NCI-H1694 treated with DMSO at 0.1 percent for 48 hours (cell line): ENCODE measurements around the gene PRKCH.

ENCODE experiments used
- DNase-seq: peaks from one replicate; lab custom pipeline; 2025; lab: John Stamatoyannopoulos, UW

Gene PRKCH

DNA sequence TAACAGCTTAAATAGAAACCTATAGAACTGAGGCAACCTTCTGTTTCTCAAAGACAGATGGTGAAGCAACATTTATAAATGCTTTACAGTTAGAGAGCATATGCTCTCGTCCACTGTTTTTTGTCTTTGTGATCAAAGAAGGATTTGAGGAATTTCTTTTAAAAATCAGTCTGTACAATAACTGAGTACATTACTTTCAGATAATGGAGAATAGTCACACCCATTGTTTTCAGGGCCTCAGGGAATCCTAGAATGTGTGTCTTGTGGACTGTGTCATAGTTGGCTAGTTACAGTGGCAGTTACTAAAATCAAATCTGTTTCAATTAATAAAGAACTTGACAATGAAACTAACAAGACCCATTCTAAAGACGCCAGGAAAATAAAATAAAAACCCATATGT, 107.9 kb downstream of the PRKCH start:
- DNase-seq = peak; percentile 85

DNA sequence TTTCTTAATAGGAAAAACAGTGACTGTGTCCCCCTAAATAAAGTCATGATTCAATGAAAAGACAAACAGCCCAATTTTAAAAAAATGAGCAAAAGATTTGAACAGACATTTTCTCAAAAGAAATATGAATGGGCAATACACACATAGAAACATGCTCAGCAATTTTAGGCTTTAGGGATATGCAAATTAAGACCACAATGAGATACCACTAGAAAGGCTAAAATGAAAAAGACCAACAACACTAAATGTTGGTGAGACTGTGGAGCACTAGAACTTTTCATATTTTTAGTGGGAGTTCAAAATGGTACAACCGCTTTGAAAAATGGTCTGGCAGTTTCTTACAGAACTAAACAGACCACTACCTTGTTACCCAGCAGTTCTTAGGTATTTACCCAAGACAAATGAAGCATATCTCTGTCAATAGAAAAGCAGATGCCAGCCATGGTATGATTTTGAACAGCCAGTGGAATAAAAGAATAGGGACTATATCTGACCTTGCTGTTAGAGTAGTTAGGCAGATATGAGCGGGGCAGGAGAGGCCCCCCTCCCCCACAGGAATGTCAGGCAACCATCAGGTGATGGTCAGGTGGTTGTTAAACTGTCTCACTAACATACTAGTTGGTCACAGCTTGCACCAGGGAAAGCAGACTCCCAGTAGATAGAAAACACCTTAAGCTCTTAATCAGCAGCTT, 108.8 kb downstream of the PRKCH start:
- no peak for DNase-seq

DNA sequence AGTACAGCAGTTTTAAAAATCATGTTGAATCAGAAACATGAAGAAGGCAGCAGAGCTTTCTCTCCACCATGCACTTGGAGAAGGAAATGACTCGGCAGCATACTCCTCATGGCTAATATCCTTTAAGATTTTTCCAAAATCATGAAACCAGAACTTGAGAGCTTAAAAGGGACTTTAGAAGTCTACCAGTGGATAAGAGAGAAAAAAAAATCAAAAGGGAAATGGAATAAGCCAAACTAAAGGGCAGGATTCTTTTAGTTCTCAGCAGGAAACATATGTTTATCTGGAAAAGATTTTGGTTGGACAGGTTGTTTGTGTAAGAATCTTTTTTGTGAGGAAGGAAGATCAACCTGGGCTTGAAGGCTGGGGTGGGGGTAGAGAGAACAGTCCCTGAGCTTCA, 111.8 kb downstream of the PRKCH start:
- no peak for DNase-seq

DNA sequence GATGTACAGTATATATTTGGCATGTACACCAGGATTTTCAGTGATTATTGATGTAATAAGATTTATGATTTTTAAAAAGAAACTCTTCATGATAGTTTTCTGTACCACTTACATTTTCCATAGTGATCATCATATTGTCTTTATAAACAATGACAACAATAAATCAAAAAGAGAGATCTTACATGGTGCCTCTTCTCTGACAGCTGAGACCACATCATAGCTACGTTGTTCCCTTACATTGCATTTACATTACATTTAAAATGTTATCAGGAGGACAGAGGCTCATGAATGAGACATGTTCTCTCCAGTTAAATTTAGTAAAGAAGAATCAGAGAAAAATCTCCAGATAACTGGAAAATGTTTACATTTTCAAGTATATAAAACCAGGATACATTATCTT, 112.4 kb downstream of the PRKCH start:
- DNase-seq = no peak

DNA sequence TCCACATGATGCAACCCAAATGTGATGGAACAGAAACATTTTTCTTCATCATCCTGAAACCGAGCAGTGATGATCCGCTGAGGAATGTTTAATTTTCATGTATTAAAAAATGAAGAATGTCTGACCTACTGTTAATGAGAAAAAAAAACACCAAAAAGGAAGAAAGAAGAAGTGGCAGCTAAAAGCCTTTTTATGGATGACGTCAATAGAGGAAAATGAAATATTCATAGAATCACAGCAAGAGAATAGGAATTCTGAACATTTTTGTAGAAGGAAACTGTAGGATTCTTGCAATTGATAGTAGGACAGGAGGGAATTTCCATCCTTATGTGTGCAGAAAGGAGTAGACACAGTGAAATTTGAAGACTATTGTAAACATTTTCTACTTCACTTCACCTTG, 112.9 kb downstream of the PRKCH start:
- no peak for DNase-seq

DNA sequence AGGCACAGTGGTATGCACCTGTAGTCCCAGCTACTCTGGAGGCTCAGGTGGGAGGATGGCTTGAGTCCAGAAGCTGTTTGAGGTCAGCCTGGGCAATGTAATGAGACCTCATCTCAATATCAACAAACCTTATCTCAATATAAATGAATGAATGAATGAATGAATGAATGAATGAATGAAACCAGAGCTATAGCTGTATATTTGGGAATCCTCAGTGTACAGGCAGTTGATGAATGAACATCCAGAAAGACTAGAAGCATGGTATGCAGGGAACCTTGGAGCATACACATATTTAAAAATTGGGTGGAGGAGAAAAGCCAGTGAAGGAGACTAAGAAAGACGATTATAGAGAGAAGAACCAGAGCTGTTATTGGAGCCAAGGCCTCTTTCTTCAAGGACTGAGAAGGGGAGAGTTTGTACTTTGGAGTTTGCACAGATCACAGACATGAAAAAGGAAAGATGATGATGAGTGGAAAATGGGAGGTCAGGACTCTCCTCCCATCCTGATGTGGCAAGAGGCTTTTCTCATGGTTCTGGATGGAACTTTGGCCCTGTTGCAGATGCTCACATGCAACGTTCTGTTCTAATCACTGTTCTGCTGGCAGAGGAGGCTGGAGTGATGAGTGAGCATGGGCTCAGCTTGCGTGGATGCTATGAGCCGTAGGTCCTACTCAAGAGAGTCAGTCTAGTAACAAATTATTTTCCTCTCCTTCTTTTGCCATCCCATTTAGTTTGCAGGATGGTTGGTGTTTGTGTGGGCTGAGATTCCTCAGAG, 114.4 kb downstream of the PRKCH start:
- DNase-seq = no peak

DNA sequence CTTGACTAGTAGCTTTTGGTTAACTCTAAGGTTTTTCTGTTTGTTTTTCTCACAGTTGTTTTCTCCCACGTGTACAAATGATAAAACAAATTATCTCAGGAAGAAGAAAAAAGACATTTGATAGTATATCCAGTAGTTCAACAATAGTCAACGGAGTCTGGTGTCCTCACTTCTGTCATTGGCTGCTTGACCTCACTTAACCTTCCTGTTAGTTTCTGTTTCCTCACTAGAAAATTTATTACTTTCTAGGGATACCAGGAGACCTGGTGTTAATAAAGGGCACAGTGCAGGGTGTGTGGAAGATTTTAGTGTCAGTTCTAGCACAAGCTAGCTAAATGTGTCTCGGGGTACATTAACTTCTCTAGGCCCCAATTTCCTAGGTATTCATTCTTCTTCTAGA, 116.0 kb downstream of the PRKCH start:
- no peak for DNase-seq

DNA sequence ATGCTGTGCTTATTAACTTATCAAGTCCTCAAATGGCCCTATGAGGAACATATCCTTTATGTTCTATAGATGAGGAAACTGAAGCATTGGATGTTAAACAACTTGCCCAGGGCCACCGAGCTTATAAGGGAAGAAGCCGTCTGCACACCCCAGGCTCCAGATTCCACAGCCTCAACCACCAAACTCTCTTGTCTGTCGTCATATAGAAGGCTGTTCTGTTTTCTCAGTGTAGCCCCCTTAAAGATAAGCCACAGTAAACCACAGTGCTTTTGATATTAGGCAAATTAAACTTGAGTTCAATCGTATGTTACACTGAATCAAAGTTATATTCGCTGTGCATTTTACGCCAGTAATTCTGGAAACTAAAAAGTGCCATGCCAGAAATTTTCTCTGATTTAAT, 116.7 kb downstream of the PRKCH start:
- no peak for DNase-seq

DNA sequence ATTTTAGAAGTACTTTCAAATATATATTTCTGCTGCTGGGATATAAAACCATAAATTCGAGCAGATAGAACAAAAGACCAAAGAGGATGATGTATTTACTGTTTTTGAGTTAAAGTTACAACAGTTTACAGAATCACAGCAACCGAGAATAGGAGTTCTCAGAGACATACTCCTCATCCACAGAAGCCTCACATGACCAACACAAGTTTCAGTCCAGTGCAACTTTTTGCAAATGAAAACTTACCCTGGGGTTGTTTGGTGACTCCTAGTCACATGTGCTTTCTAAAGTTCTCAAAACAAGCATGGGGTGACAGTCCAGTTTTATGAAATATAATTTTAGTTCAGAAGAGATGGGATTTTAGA, 117.1 kb downstream of the PRKCH start:
- no peak for DNase-seq

DNA sequence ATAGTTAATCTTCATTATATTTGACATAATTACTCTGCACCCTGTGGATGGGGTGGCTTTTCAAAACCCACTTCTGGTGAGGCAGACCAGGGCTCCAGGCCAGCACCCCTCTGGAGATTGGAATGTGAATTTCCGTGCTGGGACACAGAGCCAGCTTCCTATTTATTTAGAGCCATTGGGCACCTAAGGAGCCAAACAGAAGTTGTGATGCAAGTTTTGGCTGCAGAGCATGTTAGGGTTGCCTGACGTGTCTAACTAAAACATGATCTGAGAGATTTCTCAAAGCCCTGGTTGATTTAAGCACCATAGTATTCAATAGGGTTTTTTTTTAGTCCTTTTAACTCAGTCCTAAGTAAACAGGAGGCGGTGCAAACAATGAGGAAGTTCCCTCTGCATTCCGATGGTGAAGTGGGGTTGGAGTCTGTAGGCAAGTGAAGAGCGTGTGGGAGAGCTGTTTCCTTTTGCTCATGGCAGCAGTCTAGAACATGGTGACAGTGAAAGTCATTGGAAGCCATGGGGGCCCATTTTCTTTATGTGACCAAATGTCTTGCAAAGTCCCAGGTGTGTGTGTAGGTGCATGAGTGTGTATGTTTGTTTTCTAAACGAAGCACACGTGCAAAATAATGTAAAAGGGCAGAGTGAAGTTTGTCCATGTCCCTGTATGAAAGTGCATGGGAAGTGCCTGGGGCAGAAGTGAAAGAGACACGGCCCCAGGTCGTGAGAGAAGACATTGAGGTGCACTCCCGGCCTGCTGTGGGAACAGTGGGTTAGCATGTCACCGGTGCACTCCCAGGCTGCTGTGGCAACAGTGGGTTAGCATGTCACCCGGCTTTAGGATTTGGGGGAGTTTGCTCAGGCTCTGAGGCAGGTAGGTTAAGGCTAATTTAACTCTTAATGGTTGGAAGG, 117.7 kb downstream of the PRKCH start:
- DNase-seq = no peak

DNA sequence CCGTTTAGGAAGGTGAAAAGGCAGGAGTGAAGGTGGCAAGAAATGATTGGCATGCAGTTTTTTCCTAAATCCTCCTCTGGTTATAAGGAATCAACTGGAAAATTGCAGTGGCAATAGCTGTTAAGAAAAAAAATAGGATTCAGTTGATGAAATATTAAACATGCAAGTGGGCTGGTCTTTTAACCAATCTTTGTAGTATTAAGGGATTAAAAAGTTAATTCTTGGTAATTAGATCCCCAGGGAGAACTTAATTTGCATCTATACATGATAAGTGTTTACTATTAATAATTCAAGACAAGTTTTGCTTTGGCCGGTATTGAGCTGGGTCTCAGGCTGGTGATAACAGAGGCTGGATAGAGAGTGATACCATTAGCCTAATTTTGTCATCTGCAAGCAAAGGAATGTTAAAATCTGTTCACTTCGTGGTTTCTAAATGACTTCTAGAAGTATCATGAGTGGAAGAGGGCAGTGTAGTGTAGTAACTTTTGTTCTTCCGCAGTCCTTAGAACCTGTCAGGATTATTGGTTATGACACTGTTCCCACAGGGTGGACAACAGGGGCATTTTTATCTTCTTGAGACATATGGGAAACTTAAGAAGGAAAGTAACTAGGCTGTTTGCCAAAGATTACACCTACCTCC, 118.5 kb downstream of the PRKCH start:
- DNase-seq = no peak

DNA sequence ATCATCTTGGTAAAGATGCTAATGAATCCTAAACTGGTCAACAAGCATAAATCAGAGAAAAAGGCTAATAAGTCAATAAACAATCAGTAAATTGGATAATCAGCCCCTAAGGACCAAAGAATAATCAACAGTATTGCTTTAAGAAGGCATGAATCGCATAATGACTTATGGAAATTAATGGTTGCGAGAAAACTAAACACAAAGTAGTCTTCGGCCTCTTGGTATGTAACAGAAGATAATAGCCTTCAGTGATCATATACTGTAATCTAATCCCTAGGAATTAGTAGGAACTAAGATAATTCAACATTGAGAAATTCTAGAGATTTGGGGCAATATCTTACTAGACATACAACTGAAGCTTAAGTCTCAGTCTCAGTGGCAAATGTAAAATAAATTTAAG, 122.1 kb downstream of the PRKCH start:
- DNase-seq = no peak

DNA sequence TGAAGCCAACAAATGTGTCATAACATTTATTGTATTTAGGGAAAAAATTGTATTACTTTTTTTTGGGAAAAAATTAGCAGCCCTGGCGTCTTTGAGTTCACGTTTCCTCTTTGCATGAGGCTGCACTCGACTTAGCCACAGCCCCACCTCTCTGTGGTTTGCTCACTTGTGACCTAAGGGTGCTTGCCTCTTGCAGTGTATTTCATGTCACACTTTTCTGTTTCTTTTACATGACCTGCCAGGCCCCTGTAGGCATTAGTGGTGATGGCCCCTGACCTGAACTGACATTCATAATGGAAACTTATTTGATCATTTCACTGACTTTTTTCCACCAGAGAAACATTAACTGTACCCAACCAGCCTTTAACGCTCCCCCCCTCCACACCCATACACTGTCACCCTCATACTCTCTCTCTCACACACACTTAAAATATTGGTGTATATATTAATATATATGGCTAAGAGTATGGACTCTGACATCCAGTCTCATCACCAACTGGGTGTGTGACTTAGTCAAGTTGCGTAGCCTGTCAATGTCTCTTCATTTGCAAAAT, 122.9 kb downstream of the PRKCH start:
- DNase-seq = no peak

DNA sequence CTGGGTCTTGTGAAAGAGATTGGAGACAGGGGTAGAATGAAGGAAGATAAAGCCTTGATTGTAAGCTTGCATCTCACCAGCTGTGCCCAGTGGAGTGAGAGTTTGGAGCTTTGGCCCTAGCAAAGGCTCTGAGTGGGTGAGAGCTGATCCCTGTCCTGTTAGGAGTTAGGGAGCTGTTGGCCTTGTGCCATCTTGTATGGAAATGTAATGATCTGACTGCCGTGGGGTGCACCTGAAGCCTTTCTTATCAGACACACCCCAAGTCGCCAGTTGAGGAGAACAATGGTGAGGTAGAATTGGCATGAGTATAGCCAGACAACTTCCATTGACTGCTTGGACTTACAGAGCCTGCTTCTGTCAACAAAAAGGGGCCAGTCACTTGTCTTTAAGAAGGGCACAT, 130.1 kb downstream of the PRKCH start:
- no peak for DNase-seq

DNA sequence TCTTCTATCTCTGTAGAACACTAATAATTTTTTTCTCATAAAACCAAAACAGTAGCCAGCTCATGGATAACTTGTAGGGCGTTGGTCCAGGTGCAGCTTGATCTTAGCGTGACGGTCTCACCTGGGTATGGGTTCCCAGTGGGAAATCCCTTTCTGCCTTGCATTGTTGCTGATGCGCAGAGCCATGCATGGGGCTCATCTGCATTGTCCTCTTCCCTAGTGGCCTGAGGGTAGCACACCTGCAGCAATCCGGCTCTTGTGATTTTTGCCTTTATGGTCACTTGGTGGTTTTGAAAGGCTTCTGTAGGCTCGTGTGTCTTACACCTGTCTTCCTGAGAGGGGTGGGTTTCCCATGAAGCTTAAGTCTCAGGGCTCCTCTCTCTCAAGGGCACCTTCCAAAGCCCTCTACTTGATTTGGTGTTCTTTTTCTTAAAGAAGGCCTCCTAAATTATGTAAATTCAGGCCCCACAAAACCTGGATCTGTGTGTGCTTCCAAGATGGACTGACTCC, 130.6 kb downstream of the PRKCH start:
- DNase-seq = no peak

DNA sequence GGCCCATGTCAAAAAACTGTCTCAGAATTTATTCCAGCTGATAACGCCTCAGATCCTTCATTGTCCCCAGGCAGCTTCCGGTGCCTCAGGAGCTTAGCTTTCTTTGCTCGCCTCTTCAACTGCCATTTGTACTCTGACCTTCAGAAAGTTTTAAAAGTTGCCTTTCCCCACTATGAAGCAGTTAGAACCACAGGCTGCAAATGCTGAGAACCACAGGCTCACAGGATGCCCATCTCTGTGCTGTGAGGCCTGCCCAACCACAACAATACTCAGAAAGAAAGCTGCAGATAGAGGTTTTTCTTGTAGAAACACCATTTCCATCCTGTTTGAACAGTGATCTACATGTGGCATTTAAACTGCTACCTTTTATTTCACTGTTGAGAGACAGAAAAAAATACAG, 131.1 kb downstream of the PRKCH start:
- DNase-seq = no peak

DNA sequence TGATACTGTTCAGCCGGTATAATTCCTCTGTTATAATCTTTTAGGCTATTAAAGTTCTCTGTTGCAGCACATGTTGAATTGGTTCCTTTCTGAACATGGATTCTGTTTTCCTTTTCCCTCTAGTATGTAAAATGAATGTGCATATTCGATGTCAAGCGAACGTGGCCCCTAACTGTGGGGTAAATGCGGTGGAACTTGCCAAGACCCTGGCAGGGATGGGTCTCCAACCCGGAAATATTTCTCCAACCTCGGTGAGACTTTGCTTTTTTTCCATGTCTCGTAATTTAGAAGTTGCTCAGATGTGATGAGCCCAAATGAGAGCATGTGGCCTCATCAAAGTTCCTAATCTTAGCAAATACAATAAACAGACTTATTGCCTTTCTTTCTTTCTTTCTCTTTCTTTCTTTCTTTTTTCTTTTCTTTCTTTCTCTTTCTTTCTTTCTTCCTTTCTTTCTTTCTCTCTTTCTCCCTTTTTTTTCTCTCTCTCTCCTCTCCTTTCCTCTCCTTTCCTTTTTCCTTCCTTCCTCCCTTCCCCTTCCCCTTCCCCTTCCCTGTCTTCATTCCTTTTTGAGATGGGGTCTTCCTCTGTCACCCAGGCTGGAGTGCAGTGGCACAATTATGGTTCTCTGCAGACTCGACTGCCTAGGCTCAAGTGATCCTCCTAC, 131.9 kb downstream of the PRKCH start:
- DNase-seq = no peak

DNA sequence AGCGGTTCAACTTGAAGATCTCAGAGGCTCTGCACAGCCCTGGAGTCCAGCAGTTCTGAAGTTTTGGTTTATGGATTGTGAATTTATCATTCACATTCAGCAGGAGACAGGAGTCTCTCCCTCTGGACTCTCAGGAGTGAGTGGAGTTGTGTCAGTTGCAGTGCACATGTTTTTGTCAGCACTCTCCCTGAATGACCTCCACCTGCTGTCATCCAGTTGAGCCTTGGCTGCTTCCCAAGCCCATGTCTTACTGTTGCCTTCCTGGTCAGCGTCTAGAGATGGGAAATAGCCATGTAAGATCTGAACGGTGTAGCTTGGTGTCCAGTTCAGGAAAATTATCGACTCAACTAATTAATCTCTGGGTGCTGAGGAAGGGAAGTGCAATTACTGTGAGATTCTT, 133.2 kb downstream of the PRKCH start:
- peak; percentile 14 for DNase-seq

DNA sequence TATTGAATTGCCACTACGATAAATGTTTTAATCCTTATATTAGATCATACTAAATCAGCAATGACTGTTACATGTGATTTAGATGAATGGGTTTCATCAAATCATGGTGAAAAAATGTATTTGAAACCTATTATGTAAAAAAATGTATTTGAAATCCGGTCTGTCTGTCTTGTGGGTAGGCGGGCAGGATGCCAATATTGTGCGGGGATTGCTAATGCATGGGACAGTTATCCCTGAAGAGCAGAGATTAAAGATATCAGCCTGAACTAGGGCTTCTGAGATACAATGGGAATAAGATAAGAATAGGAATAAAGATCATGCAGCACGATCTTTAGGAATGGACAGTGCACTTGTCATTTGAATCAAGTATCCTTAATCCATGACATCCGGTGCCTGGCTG, 134.0 kb downstream of the PRKCH start:
- no peak for DNase-seq

DNA sequence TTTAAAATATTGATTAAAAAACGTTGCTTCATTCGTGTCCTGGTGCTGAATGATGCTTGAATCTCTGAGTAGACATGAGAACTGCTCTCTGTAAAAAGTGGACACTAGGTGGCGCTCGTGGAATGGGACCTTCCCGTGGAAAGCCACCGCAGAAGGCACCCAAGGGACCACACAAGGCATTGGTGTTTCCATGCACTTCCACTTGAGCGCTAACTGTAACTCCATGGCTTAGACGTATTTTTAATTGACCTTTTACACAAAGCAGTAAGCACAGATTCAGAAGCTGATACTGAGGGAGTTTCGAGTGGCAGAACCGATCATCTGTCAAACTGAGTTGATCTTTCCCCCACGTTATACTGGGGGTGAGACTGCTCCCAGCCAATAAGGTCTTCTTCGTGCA, 135.3 kb downstream of the PRKCH start:
- peak; percentile 74 for DNase-seq

DNA sequence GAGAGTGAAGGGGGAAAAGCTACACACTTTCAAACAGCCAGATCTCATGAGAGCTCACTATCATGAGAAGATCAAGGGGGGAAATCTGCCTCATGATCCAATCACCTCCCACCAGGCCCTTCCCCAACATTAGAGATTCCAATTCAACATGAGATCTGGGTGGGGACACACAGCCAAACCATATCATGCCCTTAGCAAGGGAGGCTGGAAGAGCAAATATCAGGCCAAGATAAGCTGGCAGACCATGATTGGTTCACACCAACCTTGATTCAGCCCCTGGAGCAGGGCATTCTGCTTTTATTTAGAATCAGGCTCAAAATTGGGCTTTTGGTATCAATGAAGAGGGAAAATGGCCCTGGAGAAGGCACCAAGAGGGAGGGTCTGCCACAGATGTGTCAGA, 137.4 kb downstream of the PRKCH start:
- DNase-seq = no peak
